Activated CD8-positive, alpha-beta T cell treated with anti-CD3 and anti-CD28 coated beads for 36 hours (primary cell): ENCODE results near the gene FBXW7. TPM values are rescaled to one million over a fixed set of nuclear protein-coding genes. Genes with fewer than 3 reads are reported as not detected.

ENCODE experiments used
- ATAC-seq: fragments of 200-7000 bp; cut with Tn5 transposase; one replicate; pipeline ENCODE4 v1.10.0; 2021; ENCODE audit warnings: mild to moderate bottlenecking, moderate library complexity
- CTCF ChIA-PET: fragments of 350-600 bp; sonication (Branson Sonifier 250); formaldehyde crosslinking; loops from one replicate; lab custom pipeline; 2021; ENCODE audit warnings: antibody characterized with exemption; lab: Charles Lee
- POLR2A ChIA-PET: fragments of 350-600 bp; sonication (Branson Sonifier 250); formaldehyde crosslinking; loops from one replicate; lab custom pipeline; 2021; ENCODE audit warnings: antibody characterized with exemption; lab: Charles Lee
- DNase-seq: peaks from one replicate; pipeline ENCODE4 v3.0.0-alpha.2; 2020
- H3K27ac Mint-ChIP-seq: one replicate; pipeline ENCODE4 v1.8.0; 2021; ENCODE audit warnings: mild to moderate bottlenecking, mixed read lengths
- H3K27me3 Mint-ChIP-seq: one replicate; pipeline ENCODE4 v1.8.0; 2021; ENCODE audit warnings: mixed read lengths
- H3K36me3 Mint-ChIP-seq: one replicate; pipeline ENCODE4 v1.8.0; 2021; ENCODE audit warnings: low read depth, mixed read lengths
- H3K4me1 Mint-ChIP-seq: one replicate; pipeline ENCODE4 v1.8.0; 2021; ENCODE audit warnings: low read depth, mixed read lengths
- H3K4me3 Mint-ChIP-seq: one replicate; pipeline ENCODE4 v1.8.0; 2021; ENCODE audit warnings: mild to moderate bottlenecking, moderate library complexity, mixed read lengths
- H3K9me3 Mint-ChIP-seq: one replicate; pipeline ENCODE4 v1.8.0; 2021; ENCODE audit warnings: mixed read lengths
- CTCF ChIP-seq: fragments of 200-600 bp; IDR thresholded peaks from one replicate; pipeline ENCODE4 v1.8.0; 2022; ENCODE audit warnings: antibody characterized with exemption, mild to moderate bottlenecking
- intact Hi-C: fragments of 100-400 bp; cut with micrococcal nuclease; formaldehyde crosslinking; loops from one replicate; pipeline ENCODE4 v1.10.0; 2022
- total RNA-seq, 2 experiments: library from RNA; stranded (reverse); gene quantifications; one replicate each; pipeline ENCODE4 v1.2.3, GENCODE V29; 2021

The FBXW7 gene
- total RNA-seq, 2 experiments from 2014 or later: 32.6 to 35.1 TPM

- Mint-ChIP-seq H3K27ac (no peak overlapping the region), H3K9me3 (no peaks in the 10 kb centered on the region), H3K36me3 (no peaks in the 10 kb centered on the region), H3K4me1 (no peaks in the 10 kb centered on the region), H3K27me3 (no peaks in the 10 kb centered on the region), H3K4me3 (no peak overlapping the region)
- no peak for DNase-seq
- intact Hi-C loops: no loop called here
- no peak for TF ChIP-seq CTCF
- no peak for ATAC-seq
- POLR2A ChIA-PET: no interaction called here
- CTCF ChIA-PET: no interaction called here
Measured at GRCh38 chr4:152573861-152574260, 38.0 kb upstream of the FBXW7 start.

- POLR2A ChIA-PET: interaction anchor here (0.7 kb wide), 1 partner anchor 17 kb away, joined by 3 read pairs; no protein-coding TSS in a partner anchor
- intact Hi-C loops: no loop called here
Measured at GRCh38 chr4:152572417-152573086, 36.7 kb upstream of the FBXW7 start.

DNA sequence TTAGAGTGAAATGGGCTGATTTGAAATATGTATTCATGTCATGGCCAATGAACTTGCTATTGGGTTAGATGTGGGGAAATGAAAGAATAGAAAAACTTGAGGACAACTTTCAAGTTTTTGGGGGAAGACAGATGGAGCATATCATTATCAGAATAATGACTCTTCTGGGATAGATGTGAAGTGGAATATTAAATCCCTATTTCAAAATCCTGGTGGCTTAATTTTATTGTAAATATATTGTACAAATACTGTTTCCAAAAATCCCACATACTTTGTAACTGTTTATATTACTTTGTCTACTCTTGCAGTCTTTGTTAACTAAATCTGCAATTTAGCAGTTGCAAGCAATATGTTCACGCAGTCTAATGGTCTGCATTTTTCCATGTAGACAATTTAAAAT is 35.9 kb upstream of the FBXW7 start:
- TF ChIP-seq CTCF: no peak
- ChIA-PET POLR2A (interaction anchor here (1.6 kb wide), 1 partner anchor 36 kb away, joined by 6 read pairs; the partner anchor contains the start of gene FBXW7), CTCF (no interaction called here)
- no peak for ATAC-seq
- no peaks in the 10 kb centered on the region for H3K4me1 Mint-ChIP-seq
- H3K4me3 Mint-ChIP-seq: no peak overlapping the region
- DNase-seq: no peak
- no peaks in the 10 kb centered on the region for H3K27me3 Mint-ChIP-seq
- intact Hi-C loops: no loop called here
- H3K27ac Mint-ChIP-seq: no peak overlapping the region
- H3K36me3 Mint-ChIP-seq: no peaks in the 10 kb centered on the region
- H3K9me3 Mint-ChIP-seq: no peaks in the 10 kb centered on the region

More at GRCh38 chr4:152572417-152573086, 36.7 kb upstream of the FBXW7 start:
- Mint-ChIP-seq H3K4me3 (no peak overlapping the region), H3K9me3 (no peaks in the 10 kb centered on the region), H3K4me1 (no peaks in the 10 kb centered on the region), H3K36me3 (no peaks in the 10 kb centered on the region), H3K27me3 (no peaks in the 10 kb centered on the region), H3K27ac (no peak overlapping the region)
- CTCF ChIA-PET: no interaction called here
- no peak for TF ChIP-seq CTCF
- ATAC-seq (no peak), DNase-seq (no peak)

DNA sequence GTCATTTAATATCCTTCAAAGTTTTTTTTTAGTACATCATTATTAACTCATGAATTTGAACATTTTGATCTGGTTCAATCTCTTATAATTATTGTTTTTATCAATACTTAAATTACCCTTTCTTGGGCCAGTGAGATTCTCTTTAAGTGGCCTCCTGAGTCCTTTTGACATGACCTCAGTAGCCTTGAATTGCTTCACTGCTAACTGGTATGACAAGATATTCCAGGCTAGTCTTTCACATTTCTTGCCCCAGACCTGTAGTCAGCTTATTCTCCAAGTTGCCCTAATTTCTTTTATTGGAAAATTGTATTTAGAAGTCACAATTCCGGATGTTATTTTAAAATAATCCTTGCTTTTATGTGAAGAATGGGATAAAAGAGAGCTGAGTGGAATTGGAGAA is 35.4 kb upstream of the FBXW7 start:
- POLR2A ChIA-PET: interaction anchor here (1.6 kb wide), 1 partner anchor 36 kb away, joined by 6 read pairs; the partner anchor contains the start of gene FBXW7
- CTCF ChIA-PET: no interaction called here
- no peaks in the 10 kb centered on the region for H3K9me3 Mint-ChIP-seq
- H3K36me3 Mint-ChIP-seq: no peaks in the 10 kb centered on the region
- no peaks in the 10 kb centered on the region for H3K27me3 Mint-ChIP-seq
- no peaks in the 10 kb centered on the region for H3K4me1 Mint-ChIP-seq
- no peak overlapping the region for H3K4me3 Mint-ChIP-seq
- ATAC-seq (no peak), DNase-seq (no peak)
- H3K27ac Mint-ChIP-seq: no peak overlapping the region
- TF ChIP-seq CTCF: no peak
- intact Hi-C loops: no loop called here

GRCh38 chr4:152565333-152565732 is 29.4 kb upstream of the FBXW7 start:
- ATAC-seq: no peak
- no peak for TF ChIP-seq CTCF
- Mint-ChIP-seq H3K36me3 (no peaks in the 10 kb centered on the region), H3K4me3 (no peak overlapping the region), H3K9me3 (no peaks in the 10 kb centered on the region), H3K27ac (no peak overlapping the region), H3K4me1 (peaks cover 4% of the 10 kb centered on the region), H3K27me3 (no peaks in the 10 kb centered on the region)
- DNase-seq: no peak
- ChIA-PET POLR2A (interaction anchor here (0.6 to 2.4 kb wide), 2 partner anchors 29 to 291 kb away, joined by 3 to 8 read pairs; partner anchors contain the start of gene FBXW7), CTCF (interaction anchor here (1.2 to 2.5 kb wide), 4 partner anchors 10 to 119 kb away, joined by 3 to 7 read pairs (median 4); no protein-coding TSS in a partner anchor)
- intact Hi-C loops: no loop called here
